Testis (tissue), 2 donors: ENCODE results near the gene FGF13.

ENCODE experiments used
- POLR2A ChIP-seq: fragments of 450-650 bp; IDR thresholded peaks from one replicate; pipeline ENCODE4 v1.6.1; 2017; ENCODE audit warnings: antibody characterized with exemption, mild to moderate bottlenecking, moderate library complexity
- TF ChIP-seq, protein P1 (sequence below), 3 experiments: fragments of 450-650 bp in 2 of 3; fragments of 200-600 bp in 1 of 3; sonication (generic) in 1 of 3; IDR thresholded peaks; one replicate each; pipeline ENCODE4 v1.5.1; 2016 to 2019; ENCODE audit warnings: antibody characterized with exemption in 3 of 3, mild to moderate bottlenecking in 2 of 3, moderate library complexity in 1 of 3

DNA sequence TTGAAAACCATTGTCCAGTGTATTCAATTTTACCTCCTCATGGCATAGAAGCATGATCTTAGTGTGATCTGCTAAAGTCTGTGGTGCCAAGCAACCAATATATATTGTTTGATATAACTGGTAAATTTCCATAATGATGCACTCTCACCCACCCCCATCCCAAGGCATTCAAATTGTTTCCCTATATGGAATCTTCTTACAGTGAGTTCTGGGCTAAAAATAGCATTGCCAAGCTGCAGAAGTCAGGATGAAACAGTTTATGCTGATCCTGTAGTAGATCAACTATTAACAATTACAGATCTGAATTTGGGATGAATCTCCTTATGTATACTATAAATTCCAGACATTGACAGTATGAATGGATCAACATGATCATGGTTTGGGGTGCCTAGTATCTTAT is 20.9 kb downstream of the FGF13 start:
- TF ChIP-seq, protein P1, sequence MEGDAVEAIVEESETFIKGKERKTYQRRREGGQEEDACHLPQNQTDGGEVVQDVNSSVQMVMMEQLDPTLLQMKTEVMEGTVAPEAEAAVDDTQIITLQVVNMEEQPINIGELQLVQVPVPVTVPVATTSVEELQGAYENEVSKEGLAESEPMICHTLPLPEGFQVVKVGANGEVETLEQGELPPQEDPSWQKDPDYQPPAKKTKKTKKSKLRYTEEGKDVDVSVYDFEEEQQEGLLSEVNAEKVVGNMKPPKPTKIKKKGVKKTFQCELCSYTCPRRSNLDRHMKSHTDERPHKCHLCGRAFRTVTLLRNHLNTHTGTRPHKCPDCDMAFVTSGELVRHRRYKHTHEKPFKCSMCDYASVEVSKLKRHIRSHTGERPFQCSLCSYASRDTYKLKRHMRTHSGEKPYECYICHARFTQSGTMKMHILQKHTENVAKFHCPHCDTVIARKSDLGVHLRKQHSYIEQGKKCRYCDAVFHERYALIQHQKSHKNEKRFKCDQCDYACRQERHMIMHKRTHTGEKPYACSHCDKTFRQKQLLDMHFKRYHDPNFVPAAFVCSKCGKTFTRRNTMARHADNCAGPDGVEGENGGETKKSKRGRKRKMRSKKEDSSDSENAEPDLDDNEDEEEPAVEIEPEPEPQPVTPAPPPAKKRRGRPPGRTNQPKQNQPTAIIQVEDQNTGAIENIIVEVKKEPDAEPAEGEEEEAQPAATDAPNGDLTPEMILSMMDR (IDR thresholded peaks at IDR 0.05), result no peak
- TF ChIP-seq POLR2A, result no peak
